Calu3 (cell line): ENCODE measurements around the gene ADGRA1. TPM values are rescaled to one million over a fixed set of nuclear protein-coding genes. Genes with fewer than 3 reads are reported as not detected.

ENCODE experiments used
- BruUV-seq: library from RNA; stranded (reverse); fragments of 400-500 nt; replicated peaks from 2 replicates; lab custom pipeline; 2021; lab: Mats Ljungman, UMichigan
- CTCF ChIA-PET: fragments of 300-600 bp; sonication (Branson Sonifier 250); formaldehyde crosslinking; loops from one replicate; lab custom pipeline; 2022; ENCODE audit warnings: antibody characterized with exemption; lab: Charles Lee
- DNase-seq: peaks from one replicate; pipeline ENCODE4 v3.0.0; 2022
- H3K27ac Mint-ChIP-seq: one replicate; pipeline ENCODE4 v1.8.0; 2022; ENCODE audit warnings: mixed read lengths; ENCODE audit not compliant: unreplicated experiment
- H3K27me3 Mint-ChIP-seq: one replicate; pipeline ENCODE4 v1.8.0; 2022; ENCODE audit warnings: mixed read lengths; ENCODE audit not compliant: unreplicated experiment
- H3K36me3 Mint-ChIP-seq: one replicate; pipeline ENCODE4 v1.8.0; 2022; ENCODE audit warnings: mild to moderate bottlenecking, moderate library complexity, mixed read lengths; ENCODE audit not compliant: insufficient read depth, unreplicated experiment
- H3K4me1 Mint-ChIP-seq: one replicate; pipeline ENCODE4 v1.8.0; 2022; ENCODE audit warnings: mild to moderate bottlenecking, low read depth, mixed read lengths; ENCODE audit not compliant: unreplicated experiment
- H3K4me3 Mint-ChIP-seq: one replicate; pipeline ENCODE4 v1.8.0; 2022; ENCODE audit warnings: mild to moderate bottlenecking, low read depth, moderate library complexity, mixed read lengths; ENCODE audit not compliant: unreplicated experiment
- H3K9me3 Mint-ChIP-seq: one replicate; pipeline ENCODE4 v1.8.0; 2022; ENCODE audit warnings: low read depth, mixed read lengths; ENCODE audit not compliant: unreplicated experiment
- intact Hi-C: fragments of 100-400 bp; cut with micrococcal nuclease; formaldehyde crosslinking; loops from one replicate; pipeline ENCODE4 v1.10.0; 2022; ENCODE audit not compliant: unreplicated experiment
- total RNA-seq: library from RNA; stranded (reverse); gene quantifications from 2 replicates; pipeline ENCODE4 v1.2.3, GENCODE V29; 2022
- TF ChIP-seq, protein P1 (sequence below): fragments of 200-600 bp; IDR thresholded peaks from one replicate; pipeline ENCODE4 v1.8.0; 2022; ENCODE audit warnings: antibody characterized with exemption; ENCODE audit not compliant: unreplicated experiment

Gene ADGRA1
- total RNA-seq, 1 experiment from 2014 or later, result not detected

DNA sequence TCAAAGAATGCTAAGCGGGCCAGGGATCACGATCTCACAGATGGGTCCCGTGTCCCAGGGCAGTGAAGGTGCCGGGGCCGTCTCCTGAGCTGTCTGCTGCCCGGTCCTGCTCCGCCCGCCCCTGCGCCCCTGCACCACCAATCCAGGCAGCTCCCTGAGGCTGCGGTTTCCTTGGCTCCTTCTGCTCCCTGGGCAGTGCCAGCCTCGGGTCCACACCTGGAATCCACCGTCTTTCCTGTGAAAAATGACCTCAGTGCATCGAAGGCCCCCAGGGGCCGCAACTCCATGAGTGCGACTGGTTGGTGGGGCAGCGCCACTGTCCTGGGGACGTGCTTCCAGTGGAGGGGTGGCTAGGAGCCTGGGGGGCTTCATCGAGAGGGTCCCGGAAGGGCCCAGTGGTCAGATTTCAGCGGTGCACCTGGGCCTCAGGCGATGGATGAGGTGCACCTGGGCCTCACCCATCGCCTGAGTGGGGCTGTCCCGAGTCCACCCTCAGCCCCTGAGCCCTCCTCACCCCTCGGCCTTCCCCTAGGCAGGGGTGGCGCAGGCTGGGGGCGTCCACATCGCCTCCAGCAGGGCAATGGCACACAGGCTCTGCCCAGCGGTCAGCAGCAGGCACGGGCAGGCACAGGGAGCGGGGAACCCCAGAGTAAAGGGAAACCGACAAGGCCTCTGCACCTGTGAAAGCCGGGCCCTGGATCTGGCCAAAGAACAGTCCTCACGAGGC lies 27.2 kb downstream of the ADGRA1 start:
- peaks cover 7% of the 10 kb centered on the region for H3K36me3 Mint-ChIP-seq
- peaks cover 4% of the 10 kb centered on the region for H3K9me3 Mint-ChIP-seq
- H3K27me3 Mint-ChIP-seq, result peaks cover 12% of the 10 kb centered on the region
- BruUV-seq, result no TSS peak
- TF ChIP-seq, protein P1, sequence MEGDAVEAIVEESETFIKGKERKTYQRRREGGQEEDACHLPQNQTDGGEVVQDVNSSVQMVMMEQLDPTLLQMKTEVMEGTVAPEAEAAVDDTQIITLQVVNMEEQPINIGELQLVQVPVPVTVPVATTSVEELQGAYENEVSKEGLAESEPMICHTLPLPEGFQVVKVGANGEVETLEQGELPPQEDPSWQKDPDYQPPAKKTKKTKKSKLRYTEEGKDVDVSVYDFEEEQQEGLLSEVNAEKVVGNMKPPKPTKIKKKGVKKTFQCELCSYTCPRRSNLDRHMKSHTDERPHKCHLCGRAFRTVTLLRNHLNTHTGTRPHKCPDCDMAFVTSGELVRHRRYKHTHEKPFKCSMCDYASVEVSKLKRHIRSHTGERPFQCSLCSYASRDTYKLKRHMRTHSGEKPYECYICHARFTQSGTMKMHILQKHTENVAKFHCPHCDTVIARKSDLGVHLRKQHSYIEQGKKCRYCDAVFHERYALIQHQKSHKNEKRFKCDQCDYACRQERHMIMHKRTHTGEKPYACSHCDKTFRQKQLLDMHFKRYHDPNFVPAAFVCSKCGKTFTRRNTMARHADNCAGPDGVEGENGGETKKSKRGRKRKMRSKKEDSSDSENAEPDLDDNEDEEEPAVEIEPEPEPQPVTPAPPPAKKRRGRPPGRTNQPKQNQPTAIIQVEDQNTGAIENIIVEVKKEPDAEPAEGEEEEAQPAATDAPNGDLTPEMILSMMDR, result no peak
- no peak overlapping the region for H3K27ac Mint-ChIP-seq
- intact Hi-C loops, result no loop called here
- CTCF ChIA-PET, result no interaction called here
- no peak overlapping the region for H3K4me3 Mint-ChIP-seq
- H3K4me1 Mint-ChIP-seq, result peaks cover 12% of the 10 kb centered on the region
- DNase-seq, result no peak

DNA sequence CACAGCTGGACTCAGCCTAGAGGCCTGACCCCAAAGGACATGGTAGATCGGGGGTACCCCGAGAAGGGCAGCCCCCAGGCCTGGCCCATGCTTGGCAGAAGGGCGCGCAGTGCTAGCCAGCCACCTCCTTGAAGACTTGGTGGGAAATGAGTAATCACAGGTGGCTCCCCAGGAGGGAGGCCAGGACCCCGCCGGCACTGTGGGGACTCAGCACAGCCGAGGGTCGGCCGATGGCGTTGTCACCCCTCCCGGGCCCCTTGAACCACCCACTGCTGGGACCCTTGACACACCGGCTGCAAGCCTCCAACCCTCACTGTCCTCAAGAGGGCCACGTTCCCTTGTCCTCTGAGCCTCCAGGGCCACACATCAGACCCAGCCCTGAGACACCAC lies 27.7 kb downstream of the ADGRA1 start:
- no peak overlapping the region for H3K4me3 Mint-ChIP-seq
- H3K27me3 Mint-ChIP-seq, result peaks cover 12% of the 10 kb centered on the region
- peaks cover 6% of the 10 kb centered on the region for H3K4me1 Mint-ChIP-seq

DNA sequence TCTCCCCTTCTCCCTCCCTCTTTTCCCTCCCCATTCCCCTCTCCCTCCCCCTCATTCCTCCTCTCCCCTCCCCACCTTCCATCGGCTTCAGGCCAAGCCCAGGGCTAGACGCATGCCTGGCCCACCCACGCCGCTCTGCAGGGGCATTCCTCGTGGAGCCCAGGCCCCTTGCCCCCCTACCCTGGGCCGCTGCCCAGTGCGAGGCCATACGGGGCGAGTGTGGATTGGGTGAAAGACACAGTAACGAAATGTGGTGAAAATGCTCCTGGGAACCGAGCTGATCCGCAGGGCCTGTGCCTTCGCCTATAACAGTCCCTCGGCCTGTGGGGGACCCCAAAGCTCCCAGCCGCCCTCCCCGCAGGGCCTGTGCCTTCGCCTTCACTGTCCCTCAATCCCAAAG lies 28.3 kb downstream of the ADGRA1 start:
- Mint-ChIP-seq H3K4me3 (no peak overlapping the region), H3K9me3 (peaks cover 4% of the 10 kb centered on the region), H3K27me3 (peaks cover 12% of the 10 kb centered on the region), H3K36me3 (peaks cover 7% of the 10 kb centered on the region), H3K4me1 (peaks cover under 1% of the 10 kb centered on the region), H3K27ac (no peak overlapping the region)
- TF ChIP-seq, protein P1, result no peak
- CTCF ChIA-PET, result no interaction called here
- DNase-seq, result no peak
- intact Hi-C loops, result no loop called here
- BruUV-seq, result no TSS peak

More for the DNA sequence above, 27.7 kb downstream of the ADGRA1 start:
- intact Hi-C loops, result no loop called here
- TF ChIP-seq, protein P1, result no peak
- peaks cover 4% of the 10 kb centered on the region for H3K9me3 Mint-ChIP-seq
- no peak overlapping the region for H3K27ac Mint-ChIP-seq
- no TSS peak for BruUV-seq
- CTCF ChIA-PET, result no interaction called here
- H3K36me3 Mint-ChIP-seq, result peaks cover 7% of the 10 kb centered on the region
- DNase-seq, result no peak

DNA sequence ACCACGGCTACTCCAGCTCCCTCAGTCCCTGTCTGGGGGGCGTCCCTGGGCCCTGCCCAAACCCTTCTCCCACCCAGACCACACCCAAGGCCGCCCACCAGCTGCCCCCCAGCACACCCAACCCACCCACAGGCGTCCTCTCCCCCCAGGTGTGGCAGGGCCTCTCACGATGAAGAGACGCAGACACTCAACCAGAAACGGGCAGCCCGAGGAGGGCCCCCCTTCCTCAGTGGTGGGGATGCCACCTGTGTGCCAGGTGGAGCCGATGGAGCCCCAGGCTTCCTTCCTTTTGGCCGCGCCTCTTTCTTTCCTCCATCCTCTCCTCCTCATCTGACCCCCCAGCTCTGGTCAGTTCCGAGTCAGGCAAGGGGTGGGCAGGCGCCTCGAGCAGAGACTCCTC lies 28.7 kb downstream of the ADGRA1 start:
- peaks cover 12% of the 10 kb centered on the region for H3K27me3 Mint-ChIP-seq
- no peak for DNase-seq
- TF ChIP-seq, protein P1, result no peak
- no peak overlapping the region for H3K27ac Mint-ChIP-seq
- BruUV-seq, result no TSS peak
- peaks cover 4% of the 10 kb centered on the region for H3K9me3 Mint-ChIP-seq
- H3K36me3 Mint-ChIP-seq, result peaks cover 7% of the 10 kb centered on the region
- intact Hi-C loops, result no loop called here
- CTCF ChIA-PET, result no interaction called here
- no peaks in the 10 kb centered on the region for H3K4me1 Mint-ChIP-seq
- no peak overlapping the region for H3K4me3 Mint-ChIP-seq
